H9 (cell line): ENCODE data around the gene EPN1. TPM values are rescaled to one million over a fixed set of nuclear protein-coding genes. Genes with fewer than 3 reads are reported as not detected.

Experiments
- DNase-seq: peaks from one replicate; pipeline ENCODE4 v3.0.0-alpha.2; 2017
- H2AFZ ChIP-seq: one replicate; pipeline ENCODE4 v1.6.1; 2013; ENCODE audit warnings: mild to moderate bottlenecking, low read length, control low read depth, moderate library complexity
- H2AK5ac ChIP-seq: 2 replicates; pipeline ENCODE4 v1.6.1; 2013; ENCODE audit warnings: low read length, control low read depth, mixed read lengths; ENCODE audit not compliant: insufficient read length
- H2BK120ac ChIP-seq: one replicate; pipeline ENCODE4 v1.6.1; 2013; ENCODE audit warnings: low read depth, mild to moderate bottlenecking, low read length, control low read depth, inconsistent platforms; ENCODE audit not compliant: poor library complexity, severe bottlenecking
- H2BK12ac ChIP-seq: 2 replicates; pipeline ENCODE4 v1.6.1; 2013; ENCODE audit warnings: low read length, control low read depth, mixed read lengths, low read depth; ENCODE audit not compliant: insufficient read length
- H2BK15ac ChIP-seq: 2 replicates; pipeline ENCODE4 v1.6.1; 2013; ENCODE audit warnings: low read depth, low read length, control low read depth
- H2BK20ac ChIP-seq: one replicate; pipeline ENCODE4 v1.6.1; 2013; ENCODE audit warnings: low read depth, mild to moderate bottlenecking, low read length, control low read depth, inconsistent platforms; ENCODE audit not compliant: poor library complexity, severe bottlenecking
- H2BK5ac ChIP-seq: 2 replicates; pipeline ENCODE4 v1.6.1; 2013; ENCODE audit warnings: low read length, control low read depth, mixed read lengths; ENCODE audit not compliant: insufficient read length
- H3K14ac ChIP-seq: 2 replicates; pipeline ENCODE4 v1.6.1; 2013; ENCODE audit warnings: low read length, control low read depth; ENCODE audit not compliant: insufficient read depth
- H3K18ac ChIP-seq: 2 replicates; pipeline ENCODE4 v1.6.1; 2013; ENCODE audit warnings: low read depth, mild to moderate bottlenecking, mixed read lengths, low read length, control low read depth; ENCODE audit not compliant: insufficient read length
- H3K23ac ChIP-seq: 2 replicates; pipeline ENCODE4 v1.6.1; 2013; ENCODE audit warnings: low read length, control low read depth, mixed read lengths, low read depth; ENCODE audit not compliant: insufficient read length
- H3K23me2 ChIP-seq: 2 replicates; pipeline ENCODE4 v1.6.1; 2013; ENCODE audit warnings: low read depth, mild to moderate bottlenecking, mixed read lengths, low read length, control low read depth; ENCODE audit not compliant: insufficient read length, poor library complexity, severe bottlenecking
- H3K27ac ChIP-seq: 2 replicates; pipeline ENCODE4 v1.5.1; 2013; ENCODE audit warnings: low read length, control low read depth, mixed read lengths, low read depth; ENCODE audit not compliant: insufficient read length
- H3K27me3 ChIP-seq: 2 replicates; pipeline ENCODE4 v1.6.1; 2013; ENCODE audit warnings: low read length, control low read depth, inconsistent platforms; ENCODE audit not compliant: insufficient read depth
- H3K4ac ChIP-seq: 2 replicates; pipeline ENCODE4 v1.6.1; 2013; ENCODE audit warnings: low read depth, mild to moderate bottlenecking, control low read depth, inconsistent platforms, low read length, moderate library complexity
- H3K4me1 ChIP-seq: 2 replicates; pipeline ENCODE4 v1.6.1; 2013; ENCODE audit warnings: low read length, control low read depth, inconsistent platforms; ENCODE audit not compliant: insufficient read depth
- H3K4me2 ChIP-seq: 2 replicates; pipeline ENCODE4 v1.6.1; 2013; ENCODE audit warnings: low read length, control low read depth, mixed read lengths; ENCODE audit not compliant: insufficient read length, insufficient read depth
- H3K56ac ChIP-seq: 2 replicates; pipeline ENCODE4 v1.6.1; 2013; ENCODE audit warnings: low read depth, mild to moderate bottlenecking, mixed read lengths, low read length, control low read depth; ENCODE audit not compliant: insufficient read length
- H3K79me1 ChIP-seq: 2 replicates; pipeline ENCODE4 v1.6.1; 2013; ENCODE audit warnings: low read depth, mild to moderate bottlenecking, moderate library complexity, low read length, control low read depth, inconsistent platforms; ENCODE audit not compliant: insufficient read depth, poor library complexity, severe bottlenecking
- H3K79me2 ChIP-seq: 2 replicates; pipeline ENCODE4 v1.6.1; 2013; ENCODE audit warnings: low read length, control low read depth, inconsistent platforms; ENCODE audit not compliant: insufficient read depth
- H3K9ac ChIP-seq: 2 replicates; pipeline ENCODE4 v1.6.1; 2013; ENCODE audit warnings: low read length, control low read depth, mixed read lengths; ENCODE audit not compliant: insufficient read length; ENCODE audit errors: extremely low read depth
- H3K9me3 ChIP-seq: one replicate; pipeline ENCODE4 v1.6.1; 2013; ENCODE audit warnings: low read depth, low read length, inconsistent platforms; ENCODE audit not compliant: control insufficient read depth
- H3T11ph ChIP-seq: one replicate; pipeline ENCODE4 v1.6.1; 2013; ENCODE audit warnings: mild to moderate bottlenecking, low read length, control low read depth, inconsistent platforms
- H4K20me1 ChIP-seq: one replicate; pipeline ENCODE4 v1.6.1; 2013; ENCODE audit not compliant: control insufficient read depth, insufficient read length, insufficient read depth
- H4K5ac ChIP-seq: 2 replicates; pipeline ENCODE4 v1.6.1; 2013; ENCODE audit warnings: low read depth, mild to moderate bottlenecking, mixed read lengths, low read length, control low read depth; ENCODE audit not compliant: insufficient read length
- H4K8ac ChIP-seq: replicated peaks from 2 replicates; pipeline ENCODE4 v1.6.1; 2013; ENCODE audit warnings: low read length, control low read depth, mixed read lengths, low read depth; ENCODE audit not compliant: insufficient read length
- H4K91ac ChIP-seq: 2 replicates; pipeline ENCODE4 v1.6.1; 2013; ENCODE audit warnings: low read depth, mild to moderate bottlenecking, moderate library complexity, mixed read lengths, low read length, control low read depth; ENCODE audit not compliant: insufficient read length
- H3K27ac Mint-ChIP-seq, 3 experiments: 2 replicates in 2 of 3; 3 replicates in 1 of 3; pipeline ENCODE4 v1.8.0; 2020 to 2021; ENCODE audit warnings: mixed read lengths in 3 of 3, mild to moderate bottlenecking in 1 of 3, moderate library complexity in 1 of 3
- H3K27me3 Mint-ChIP-seq: 2 replicates; pipeline ENCODE4 v1.8.0; 2021; ENCODE audit warnings: low read depth, mild to moderate bottlenecking, moderate library complexity, mixed read lengths
- H3K36me3 Mint-ChIP-seq, 3 experiments: 2 replicates in 2 of 3; 3 replicates in 1 of 3; pipeline ENCODE4 v1.8.0; 2020 to 2021; ENCODE audit warnings: low read depth in 3 of 3, mixed read lengths in 3 of 3; ENCODE audit not compliant: insufficient read depth in 1 of 3
- H3K4me1 Mint-ChIP-seq, 2 experiments: 2 replicates each; pipeline ENCODE4 v1.8.0; 2020; ENCODE audit warnings: mixed read lengths in 2 of 2
- H3K4me3 Mint-ChIP-seq, 2 experiments: 2 replicates in 1 of 2; 3 replicates in 1 of 2; pipeline ENCODE4 v1.8.0; 2020 to 2021; ENCODE audit warnings: mild to moderate bottlenecking in 2 of 2, mixed read lengths in 2 of 2, moderate library complexity in 1 of 2
- H3K9me3 Mint-ChIP-seq, 2 experiments: 2 replicates in 1 of 2; 3 replicates in 1 of 2; pipeline ENCODE4 v1.8.0; 2020; ENCODE audit warnings: mild to moderate bottlenecking in 2 of 2, mixed read lengths in 2 of 2, moderate library complexity in 1 of 2
- WGBS: extraction: QIAGEN DNeasy Blood & Tissue Kit; methylation state at CpG from one replicate; pipeline ENCODE4 v1.1.7; 2013; ENCODE audit warnings: missing lambda C conversion rate, low lambda C conversion rate, mixed read lengths; ENCODE audit not compliant: insufficient read length; ENCODE audit errors: extremely low coverage; 5-methylcytosine and 5-hydroxymethylcytosine counted together
- total RNA-seq: library from RNA; stranded (reverse); gene quantifications from 2 replicates; pipeline ENCODE4 v1.2.1, GENCODE V29; 2021
- TF ChIP-seq, protein P1 (sequence below): fragments of 200-600 bp; sonication (generic); conservative IDR thresholded peaks from 3 replicates; pipeline ENCODE4 v1.8.0; 2021; ENCODE audit warnings: antibody characterized with exemption, mild to moderate bottlenecking

EPN1 gene
- total RNA-seq, 1 experiment from 2014 or later, result 159 TPM

DNA sequence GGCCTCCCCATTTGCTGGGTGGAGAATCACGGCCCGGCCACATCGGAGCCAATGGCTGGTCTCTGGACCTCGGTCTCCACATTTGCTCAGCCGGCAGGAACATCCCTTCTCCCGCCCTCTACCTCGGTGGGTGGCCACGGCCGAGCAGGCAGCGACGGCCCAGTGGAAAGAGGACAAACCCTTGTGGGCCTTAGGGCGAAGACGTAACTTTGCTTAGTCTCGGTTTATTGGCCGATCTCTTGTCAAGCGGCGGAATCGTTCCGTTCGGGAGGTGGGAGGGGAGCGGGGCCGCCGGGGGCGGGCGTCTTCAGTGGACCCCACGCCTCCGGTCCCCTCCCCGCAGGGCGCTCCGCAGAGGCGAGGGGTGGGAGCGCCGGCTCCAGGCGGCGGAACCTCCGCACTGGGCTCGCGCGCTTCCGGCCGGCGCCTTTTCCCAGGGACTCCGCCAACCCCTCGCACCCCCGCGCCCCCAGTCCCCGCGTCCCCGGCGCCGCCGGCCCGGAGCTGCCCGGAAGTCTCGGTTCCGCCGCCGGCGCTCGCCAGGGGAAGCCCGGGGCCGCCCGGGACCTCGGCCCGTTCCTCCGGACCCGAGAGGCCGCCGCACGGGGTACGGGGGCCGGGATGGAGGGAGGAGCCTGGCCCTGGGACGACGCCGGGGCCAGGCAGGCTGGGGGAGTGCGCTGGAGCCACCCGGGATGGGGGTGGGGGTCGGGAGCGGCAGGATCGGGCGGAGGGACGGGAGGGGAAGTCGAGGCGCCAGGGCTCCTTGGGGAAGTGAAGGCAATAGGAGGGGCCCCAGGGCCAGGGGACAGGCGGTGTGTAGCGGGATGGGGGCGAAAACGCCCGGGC is 34.2 kb upstream of the EPN1 start, which contains the start of gene ZNF580:
Gene ZNF580 (plus strand): TSS at position 426 of the 849 bp plus-strand sequence. CDS start 1,507 bp downstream, outside the sequence.
- Histone ChIP-seq H2BK5ac (no peak within 1 kb of the TSS), H2AFZ (no peak within 1 kb of the TSS), H3K9ac (peak within 1 kb of the TSS; percentile 61), H3K23me2 (peaks cover 30% of the 10 kb centered on the region), H4K8ac (no peak within 1 kb of the TSS), H3K4me2 (peak within 1 kb of the TSS; percentile 73), H3K18ac (no peak within 1 kb of the TSS), H4K20me1 (no peaks in the 10 kb centered on the region), H2BK15ac (no peak within 1 kb of the TSS), H2BK120ac (no peak within 1 kb of the TSS), H2AK5ac (no peak within 1 kb of the TSS), H3K79me1 (peaks cover 4% of the 10 kb centered on the region), H4K5ac (no peak within 1 kb of the TSS), H2BK12ac (no peak within 1 kb of the TSS), H2BK20ac (no peak within 1 kb of the TSS), H3K79me2 (peaks cover 8% of the 10 kb centered on the region; the same call in 1 of the 2 replicates), H3K27me3 (no peaks in the 10 kb centered on the region), H3K4ac (no peak within 1 kb of the TSS), H3K23ac (no peak within 1 kb of the TSS), H3K14ac (peak within 1 kb of the TSS; percentile 46; the same call in 1 of the 2 replicates), H3K9me3 (no peaks in the 10 kb centered on the region), H3T11ph (no peak within 1 kb of the TSS), H4K91ac (no peak within 1 kb of the TSS), H3K56ac (no peak within 1 kb of the TSS), H3K27ac (no peak within 1 kb of the TSS), H3K4me1 (0 out of 2 replicates have a peak, but pooled peaks cover under 1% of the 10 kb centered on the region)
- DNase-seq, result peak; percentile 75
- Mint-ChIP-seq H3K27me3 (peaks cover 3% of the 10 kb centered on the region; the same call in 1 of the 2 replicates), H3K27ac (peak within 1 kb of the TSS; percentile 91 to 95 (median 94)), H3K4me3 (peak within 1 kb of the TSS; percentile 97), H3K9me3 (peaks cover 0 to 4% of the 10 kb centered on the region in 2 experiments; a peak in 3 of 5 replicates), H3K36me3 (peaks cover 24 to 30% (median 30%) of the 10 kb centered on the region in 3 experiments), H3K4me1 (peaks cover 25 to 43% of the 10 kb centered on the region in 2 experiments)
- WGBS, result no CpG with 5 or more reads among the region's 89 CpGs
- TF ChIP-seq, protein P1, sequence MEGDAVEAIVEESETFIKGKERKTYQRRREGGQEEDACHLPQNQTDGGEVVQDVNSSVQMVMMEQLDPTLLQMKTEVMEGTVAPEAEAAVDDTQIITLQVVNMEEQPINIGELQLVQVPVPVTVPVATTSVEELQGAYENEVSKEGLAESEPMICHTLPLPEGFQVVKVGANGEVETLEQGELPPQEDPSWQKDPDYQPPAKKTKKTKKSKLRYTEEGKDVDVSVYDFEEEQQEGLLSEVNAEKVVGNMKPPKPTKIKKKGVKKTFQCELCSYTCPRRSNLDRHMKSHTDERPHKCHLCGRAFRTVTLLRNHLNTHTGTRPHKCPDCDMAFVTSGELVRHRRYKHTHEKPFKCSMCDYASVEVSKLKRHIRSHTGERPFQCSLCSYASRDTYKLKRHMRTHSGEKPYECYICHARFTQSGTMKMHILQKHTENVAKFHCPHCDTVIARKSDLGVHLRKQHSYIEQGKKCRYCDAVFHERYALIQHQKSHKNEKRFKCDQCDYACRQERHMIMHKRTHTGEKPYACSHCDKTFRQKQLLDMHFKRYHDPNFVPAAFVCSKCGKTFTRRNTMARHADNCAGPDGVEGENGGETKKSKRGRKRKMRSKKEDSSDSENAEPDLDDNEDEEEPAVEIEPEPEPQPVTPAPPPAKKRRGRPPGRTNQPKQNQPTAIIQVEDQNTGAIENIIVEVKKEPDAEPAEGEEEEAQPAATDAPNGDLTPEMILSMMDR, result no peak
